Mesendoderm (in vitro differentiated cells): Measurements from ENCODE around the gene MID1.
A peak's percentile ranks its signal among the peaks of the same experiment; 100 is the strongest.

Experiments
- DNase-seq: peaks from one replicate; pipeline ENCODE4 v3.0.0; 2013
- H2AK5ac ChIP-seq: 2 replicates; pipeline ENCODE4 v1.6.1; 2013; ENCODE audit warnings: low read length, inconsistent platforms
- H2BK120ac ChIP-seq: 2 replicates; pipeline ENCODE4 v1.6.1; 2013; ENCODE audit warnings: low read depth, mild to moderate bottlenecking, low read length, moderate library complexity, mixed read lengths
- H2BK15ac ChIP-seq: replicated peaks from 2 replicates; pipeline ENCODE4 v1.6.1; 2013; ENCODE audit warnings: low read depth, mild to moderate bottlenecking, moderate library complexity
- H2BK5ac ChIP-seq: 2 replicates; pipeline ENCODE4 v1.6.1; 2013; ENCODE audit warnings: low read length, inconsistent platforms
- H3K18ac ChIP-seq: 2 replicates; pipeline ENCODE4 v1.6.1; 2013; ENCODE audit warnings: mild to moderate bottlenecking, low read length, mixed read lengths
- H3K23ac ChIP-seq: one replicate; pipeline ENCODE4 v1.6.1; 2013; ENCODE audit warnings: low read length
- H3K27ac ChIP-seq: 2 replicates; pipeline ENCODE4 v1.5.1; 2013; ENCODE audit warnings: low read depth, mild to moderate bottlenecking, inconsistent platforms, low read length, moderate library complexity
- H3K27me3 ChIP-seq: 2 replicates; pipeline ENCODE4 v1.6.1; 2013; ENCODE audit warnings: low read length, control low read depth, mild to moderate bottlenecking, inconsistent platforms; ENCODE audit not compliant: insufficient read depth, poor library complexity
- H3K36me3 ChIP-seq: 2 replicates; pipeline ENCODE4 v1.6.1; 2013; ENCODE audit warnings: low read length, inconsistent platforms; ENCODE audit not compliant: control insufficient read depth, insufficient read depth
- H3K4ac ChIP-seq: one replicate; pipeline ENCODE4 v1.6.1; 2013; ENCODE audit warnings: low read depth, mild to moderate bottlenecking, low read length, moderate library complexity
- H3K4me1 ChIP-seq: 2 replicates; pipeline ENCODE4 v1.6.1; 2013; ENCODE audit warnings: low read depth, low read length, inconsistent platforms; ENCODE audit not compliant: control insufficient read depth
- H3K4me2 ChIP-seq: 2 replicates; pipeline ENCODE4 v1.6.1; 2013; ENCODE audit warnings: low read length
- H3K4me3 ChIP-seq: 2 replicates; pipeline ENCODE4 v1.5.1; 2013; ENCODE audit warnings: mild to moderate bottlenecking, low read length
- H3K56ac ChIP-seq: one replicate; pipeline ENCODE4 v1.6.1; 2013; ENCODE audit warnings: low read length
- H3K79me1 ChIP-seq: 2 replicates; pipeline ENCODE4 v1.6.1; 2013; ENCODE audit warnings: low read length, inconsistent platforms
- H3K79me2 ChIP-seq: 2 replicates; pipeline ENCODE4 v1.6.1; 2013; ENCODE audit warnings: mild to moderate bottlenecking, low read length; ENCODE audit not compliant: control insufficient read depth, insufficient read depth
- H3K9ac ChIP-seq: 2 replicates; pipeline ENCODE4 v1.6.1; 2013; ENCODE audit warnings: low read length, inconsistent platforms
- H4K5ac ChIP-seq: one replicate; pipeline ENCODE4 v1.6.1; 2013; ENCODE audit warnings: low read length
- H4K8ac ChIP-seq: one replicate; pipeline ENCODE4 v1.6.1; 2013; ENCODE audit warnings: low read depth, mild to moderate bottlenecking, control low read depth, low read length, moderate library complexity
- WGBS: extraction: QIAGEN DNeasy Blood & Tissue Kit; methylation state at CpG from one replicate; pipeline ENCODE4 v1.1.7; 2013; ENCODE audit warnings: low lambda C conversion rate, missing lambda C conversion rate; ENCODE audit not compliant: insufficient coverage; ENCODE audit errors: extremely low coverage; 5-methylcytosine and 5-hydroxymethylcytosine counted together

MID1 gene

GRCh38 chrX:10576186-10576585, 44.2 kb downstream of the MID1 start:
- H3K56ac ChIP-seq, result no peak overlapping the region
- no peak overlapping the region for H2BK120ac ChIP-seq
- no peak overlapping the region for H3K23ac ChIP-seq
- no peak overlapping the region for H3K9ac ChIP-seq
- H2BK5ac ChIP-seq, result no peak overlapping the region
- H3K79me2 ChIP-seq, result peaks cover 3% of the 10 kb centered on the region
- WGBS, result no CpG with 5 or more reads among the region's 4 CpGs
- H3K4ac ChIP-seq, result no peak overlapping the region
- no peak overlapping the region for H4K5ac ChIP-seq
- H3K79me1 ChIP-seq, result no peaks in the 10 kb centered on the region
- no peak overlapping the region for H3K4me2 ChIP-seq
- no peak for DNase-seq
- H2AK5ac ChIP-seq, result no peak overlapping the region
- H4K8ac ChIP-seq, result no peak overlapping the region
- no peak overlapping the region for H3K4me3 ChIP-seq
- H3K27me3 ChIP-seq, result no peaks in the 10 kb centered on the region
- H3K18ac ChIP-seq, result no peak overlapping the region
- H2BK15ac ChIP-seq, result no peak overlapping the region
- no peaks in the 10 kb centered on the region for H3K36me3 ChIP-seq
- no peaks in the 10 kb centered on the region for H3K4me1 ChIP-seq
- H3K27ac ChIP-seq, result no peak overlapping the region

GRCh38 chrX:10574663-10575062, 45.7 kb downstream of the MID1 start:
- no peak overlapping the region for H4K5ac ChIP-seq
- no peak overlapping the region for H4K8ac ChIP-seq
- DNase-seq, result no peak
- H3K79me2 ChIP-seq, result peaks cover 3% of the 10 kb centered on the region
- no peak overlapping the region for H3K4ac ChIP-seq
- H2AK5ac ChIP-seq, result no peak overlapping the region
- H3K23ac ChIP-seq, result no peak overlapping the region
- WGBS, result no CpG with 5 or more reads among the region's 4 CpGs
- H3K79me1 ChIP-seq, result no peaks in the 10 kb centered on the region
- no peak overlapping the region for H3K9ac ChIP-seq
- no peak overlapping the region for H3K56ac ChIP-seq
- H3K4me2 ChIP-seq, result no peak overlapping the region
- no peaks in the 10 kb centered on the region for H3K4me1 ChIP-seq
- H3K4me3 ChIP-seq, result no peak overlapping the region
- no peak overlapping the region for H2BK15ac ChIP-seq
- no peak overlapping the region for H3K18ac ChIP-seq
- no peaks in the 10 kb centered on the region for H3K27me3 ChIP-seq
- no peaks in the 10 kb centered on the region for H3K36me3 ChIP-seq
- no peak overlapping the region for H2BK120ac ChIP-seq
- H3K27ac ChIP-seq, result no peak overlapping the region
- no peak overlapping the region for H2BK5ac ChIP-seq

GRCh38 chrX:10571260-10571659, 49.1 kb downstream of the MID1 start:
- H3K4me3 ChIP-seq, result no peak overlapping the region
- no peaks in the 10 kb centered on the region for H3K36me3 ChIP-seq
- no peak overlapping the region for H3K23ac ChIP-seq
- no peak overlapping the region for H3K9ac ChIP-seq
- no peak overlapping the region for H3K4ac ChIP-seq
- H3K79me2 ChIP-seq, result peaks cover 2% of the 10 kb centered on the region
- no peak overlapping the region for H2BK5ac ChIP-seq
- no CpG with 5 or more reads among the region's 1 CpG for WGBS
- no peaks in the 10 kb centered on the region for H3K27me3 ChIP-seq
- H2BK120ac ChIP-seq, result no peak overlapping the region
- no peak overlapping the region for H3K56ac ChIP-seq
- H2AK5ac ChIP-seq, result no peak overlapping the region
- no peaks in the 10 kb centered on the region for H3K4me1 ChIP-seq
- no peak overlapping the region for H3K18ac ChIP-seq
- H3K79me1 ChIP-seq, result no peaks in the 10 kb centered on the region
- no peak overlapping the region for H2BK15ac ChIP-seq
- H3K4me2 ChIP-seq, result no peak overlapping the region
- no peak for DNase-seq
- H4K8ac ChIP-seq, result no peak overlapping the region
- no peak overlapping the region for H4K5ac ChIP-seq
- no peak overlapping the region for H3K27ac ChIP-seq

GRCh38 chrX:10570601-10571000, 49.8 kb downstream of the MID1 start:
- WGBS, result no CpG with 5 or more reads among the region's 1 CpG
- no peak overlapping the region for H4K8ac ChIP-seq

GRCh38 chrX:10569946-10570345, 50.4 kb downstream of the MID1 start:
- Histone ChIP-seq H3K79me2 (peaks cover 2% of the 10 kb centered on the region), H4K5ac (no peak overlapping the region), H3K18ac (no peak overlapping the region), H3K79me1 (no peaks in the 10 kb centered on the region), H3K9ac (no peak overlapping the region), H2AK5ac (no peak overlapping the region), H3K27me3 (no peaks in the 10 kb centered on the region), H2BK5ac (no peak overlapping the region), H3K4me3 (no peak overlapping the region), H4K8ac (no peak overlapping the region), H3K56ac (no peak overlapping the region), H3K36me3 (no peaks in the 10 kb centered on the region), H3K4ac (no peak overlapping the region), H3K27ac (no peak overlapping the region), H2BK15ac (no peak overlapping the region), H3K23ac (no peak overlapping the region), H3K4me2 (no peak overlapping the region), H2BK120ac (no peak overlapping the region), H3K4me1 (no peaks in the 10 kb centered on the region)
- no peak for DNase-seq
- WGBS, result 100% methylated on average over 1 of the region's 4 CpGs

More at GRCh38 chrX:10570601-10571000, 49.8 kb downstream of the MID1 start:
- Histone ChIP-seq H2BK15ac (no peak overlapping the region), H3K79me1 (no peaks in the 10 kb centered on the region), H3K4me3 (no peak overlapping the region), H3K4me1 (no peaks in the 10 kb centered on the region), H3K18ac (no peak overlapping the region), H3K9ac (no peak overlapping the region), H3K56ac (no peak overlapping the region), H2BK5ac (no peak overlapping the region), H2BK120ac (no peak overlapping the region), H3K27me3 (no peaks in the 10 kb centered on the region), H2AK5ac (no peak overlapping the region), H3K27ac (no peak overlapping the region), H3K4me2 (no peak overlapping the region), H4K5ac (no peak overlapping the region), H3K36me3 (no peaks in the 10 kb centered on the region), H3K79me2 (peaks cover 2% of the 10 kb centered on the region), H3K4ac (no peak overlapping the region), H3K23ac (no peak overlapping the region)
- no peak for DNase-seq

- no peak overlapping the region for H2BK5ac ChIP-seq
- H3K23ac ChIP-seq, result no peak overlapping the region
- no peak overlapping the region for H3K4me2 ChIP-seq
- no peak overlapping the region for H3K9ac ChIP-seq
- no peaks in the 10 kb centered on the region for H3K36me3 ChIP-seq
- H3K79me2 ChIP-seq, result peaks cover 1% of the 10 kb centered on the region
- H3K79me1 ChIP-seq, result no peaks in the 10 kb centered on the region
- peak overlapping the region; percentile 15 for H3K56ac ChIP-seq
- H3K4ac ChIP-seq, result no peak overlapping the region
- no peak overlapping the region for H4K8ac ChIP-seq
- H3K4me1 ChIP-seq, result no peaks in the 10 kb centered on the region
- H3K18ac ChIP-seq, result no peak overlapping the region
- no peak overlapping the region for H2BK15ac ChIP-seq
- no peak for DNase-seq
- no peak overlapping the region for H3K27ac ChIP-seq
- no peak overlapping the region for H2BK120ac ChIP-seq
- no peak overlapping the region for H2AK5ac ChIP-seq
- no peak overlapping the region for H3K4me3 ChIP-seq
- WGBS, result no CpG with 5 or more reads among the region's 3 CpGs
- no peaks in the 10 kb centered on the region for H3K27me3 ChIP-seq
- H4K5ac ChIP-seq, result no peak overlapping the region
These were observed 52.0 kb downstream of the MID1 start for GRCh38 chrX:10568428-10568827.
